Lung (tissue), 12 donors: ENCODE data around the gene EEPD1. TPM values are rescaled to one million over a fixed set of nuclear protein-coding genes. Genes with fewer than 3 reads are reported as not detected.

Experiments used
- ATAC-seq: fragments of 200-7000 bp; cut with Tn5 transposase; one replicate; pipeline ENCODE4 v1.9.1; 2020; ENCODE audit warnings: moderate number of reproducible peaks; ENCODE audit not compliant: insufficient read depth, low FRiP score
- DNase-seq, 3 donors: peaks; one replicate each; pipeline ENCODE4 v3.0.0-alpha.2; 2013 to 2017
- H3K27ac ChIP-seq, 2 donors: one replicate each; pipeline ENCODE4 v1.5.1; 2013; ENCODE audit warnings: mild to moderate bottlenecking in 2 of 2, moderate library complexity in 2 of 2, control low read depth in 1 of 2, inconsistent platforms in 1 of 2, low read depth in 1 of 2, low read length in 1 of 2
- H3K27me3 ChIP-seq, 3 donors: one replicate each; pipeline ENCODE4 v1.5.1; 2013; ENCODE audit warnings: low read length in 2 of 3; ENCODE audit not compliant: control insufficient read depth in 3 of 3, insufficient read depth in 3 of 3
- H3K36me3 ChIP-seq, 4 donors: one replicate each; pipeline ENCODE4 v1.5.1; 2013; ENCODE audit warnings: low read length in 4 of 4, mild to moderate bottlenecking in 1 of 4, moderate library complexity in 1 of 4; ENCODE audit not compliant: control insufficient read depth in 4 of 4, insufficient read depth in 4 of 4
- H3K4me1 ChIP-seq, 5 donors: one replicate each; pipeline ENCODE4 v1.5.1; 2013; ENCODE audit warnings: low read length in 5 of 5, mild to moderate bottlenecking in 2 of 5, moderate library complexity in 1 of 5; ENCODE audit not compliant: control insufficient read depth in 5 of 5, insufficient read depth in 5 of 5
- H3K4me3 ChIP-seq: one replicate; pipeline ENCODE4 v1.5.1; 2013; ENCODE audit warnings: mild to moderate bottlenecking, control low read depth, moderate library complexity
- H3K9ac ChIP-seq, 2 donors: one replicate each; pipeline ENCODE4 v1.5.1; 2013; ENCODE audit warnings: low read length in 2 of 2, control low read depth in 1 of 2; ENCODE audit not compliant: insufficient read depth in 1 of 2
- H3K9me3 ChIP-seq, 4 donors: one replicate each; pipeline ENCODE4 v1.5.1; 2013; ENCODE audit warnings: low read length in 3 of 4, mild to moderate bottlenecking in 1 of 4, moderate library complexity in 1 of 4; ENCODE audit not compliant: control insufficient read depth in 4 of 4, insufficient read depth in 3 of 4
- WGBS, 2 donors: extraction: QIAGEN DNeasy Blood & Tissue Kit; methylation state at CpG; one replicate each; pipeline ENCODE4 v1.1.7; 2013; 5-methylcytosine and 5-hydroxymethylcytosine counted together
- polyA plus RNA-seq, 2 donors: library from polyadenylated mRNA; stranded (reverse); fragments of 200-250 nt; gene quantifications; one replicate each; pipeline ENCODE4 v1.2.1, GENCODE V29; 2013
- total RNA-seq, 2 donors: library from RNA; depleted of rRNA in 1 of 2; stranded (reverse); fragments of >200 nt in 1 of 2; gene quantifications; one replicate each; pipeline ENCODE4 v1.2.1, GENCODE V29; 2014 to 2021
- TF ChIP-seq, protein P1 (sequence below): IDR thresholded peaks from 2 replicates; pipeline ENCODE4 v1.5.1; 2012; ENCODE audit warnings: mild to moderate bottlenecking; ENCODE audit errors: control extremely low read depth, extremely low read depth
- donor health status: control.
- donor health status: control.
- donor health status: Bipolar disorder and iron deficiency.
- donor health status: healthy.
- donor health status: DM: yes; HTN: yes; CAD: no.

The EEPD1 gene
- total and polyA plus RNA-seq, 4 donors = 5.4 to 15.3 (median 7.9) TPM

- Histone ChIP-seq H3K27me3 (no peaks in the 10 kb centered on the region), H3K9me3 (no peaks in the 10 kb centered on the region), H3K4me3 (no peak overlapping the region), H3K4me1 (peaks cover 0 to 42% (median 15%) of the 10 kb centered on the region in 5 donors), H3K9ac (no peak overlapping the region), H3K27ac (no peak overlapping the region), H3K36me3 (no peaks in the 10 kb centered on the region)
- no peak for DNase-seq
- 88 to 91% methylated on average over 9 of the region's 9 CpGs for WGBS, 2 donors
- TF ChIP-seq, protein P1, sequence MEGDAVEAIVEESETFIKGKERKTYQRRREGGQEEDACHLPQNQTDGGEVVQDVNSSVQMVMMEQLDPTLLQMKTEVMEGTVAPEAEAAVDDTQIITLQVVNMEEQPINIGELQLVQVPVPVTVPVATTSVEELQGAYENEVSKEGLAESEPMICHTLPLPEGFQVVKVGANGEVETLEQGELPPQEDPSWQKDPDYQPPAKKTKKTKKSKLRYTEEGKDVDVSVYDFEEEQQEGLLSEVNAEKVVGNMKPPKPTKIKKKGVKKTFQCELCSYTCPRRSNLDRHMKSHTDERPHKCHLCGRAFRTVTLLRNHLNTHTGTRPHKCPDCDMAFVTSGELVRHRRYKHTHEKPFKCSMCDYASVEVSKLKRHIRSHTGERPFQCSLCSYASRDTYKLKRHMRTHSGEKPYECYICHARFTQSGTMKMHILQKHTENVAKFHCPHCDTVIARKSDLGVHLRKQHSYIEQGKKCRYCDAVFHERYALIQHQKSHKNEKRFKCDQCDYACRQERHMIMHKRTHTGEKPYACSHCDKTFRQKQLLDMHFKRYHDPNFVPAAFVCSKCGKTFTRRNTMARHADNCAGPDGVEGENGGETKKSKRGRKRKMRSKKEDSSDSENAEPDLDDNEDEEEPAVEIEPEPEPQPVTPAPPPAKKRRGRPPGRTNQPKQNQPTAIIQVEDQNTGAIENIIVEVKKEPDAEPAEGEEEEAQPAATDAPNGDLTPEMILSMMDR = no peak
- no peak for ATAC-seq
These were observed 156.2 kb downstream of the EEPD1 start for GRCh38 chr7:36309301-36309700.

DNA sequence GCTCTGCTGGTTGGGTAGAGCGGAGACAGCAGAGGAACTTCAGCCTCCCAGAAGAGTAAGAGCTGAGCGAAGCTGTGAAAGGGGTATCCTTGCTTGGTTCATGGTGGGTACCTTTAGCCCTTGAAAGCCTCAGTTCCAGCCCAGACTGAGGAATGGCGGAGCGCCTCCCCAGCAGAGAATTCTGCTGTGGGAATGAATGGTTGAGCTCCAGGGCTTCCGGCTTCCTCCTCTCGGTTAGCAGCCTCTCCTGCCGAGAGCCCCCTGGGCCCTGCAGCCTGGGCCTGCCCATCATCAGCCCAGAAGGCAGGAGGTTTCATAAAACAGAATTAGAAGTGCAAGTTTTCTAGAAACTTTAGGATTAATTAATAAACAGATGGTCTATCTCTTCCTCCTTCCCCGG is 156.7 kb downstream of the EEPD1 start:
- Histone ChIP-seq H3K4me1 (peaks cover 0 to 37% (median 10%) of the 10 kb centered on the region in 5 donors), H3K9ac (no peak overlapping the region), H3K9me3 (no peaks in the 10 kb centered on the region), H3K4me3 (no peak overlapping the region), H3K36me3 (no peaks in the 10 kb centered on the region), H3K27ac (no peak overlapping the region), H3K27me3 (no peaks in the 10 kb centered on the region)
- 92 to 100% methylated on average over 8 of the region's 8 CpGs for WGBS, 2 donors
- no peak for DNase-seq
- no peak for ATAC-seq
- TF ChIP-seq, protein P1 = no peak

DNA sequence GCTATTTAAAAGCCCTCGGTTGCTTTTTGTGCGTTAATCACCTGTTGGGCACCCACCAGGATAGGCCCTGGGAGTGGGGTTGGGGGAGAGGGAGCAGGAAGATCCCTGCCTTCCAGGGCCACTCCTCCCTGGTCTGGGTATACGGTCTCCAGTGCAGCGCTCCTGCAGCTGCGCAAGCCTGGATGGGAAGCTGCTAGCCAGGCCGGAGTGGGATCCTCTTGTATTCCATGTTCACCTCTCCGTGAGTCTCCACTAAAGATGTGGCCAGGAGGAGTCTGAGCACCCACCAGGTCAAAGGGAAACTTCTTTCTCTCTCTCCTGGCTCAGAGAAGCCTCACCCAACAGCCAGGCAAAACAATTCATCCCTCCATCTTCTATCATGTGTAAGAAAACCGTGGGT is 157.8 kb downstream of the EEPD1 start:
- Histone ChIP-seq H3K4me1 (peaks cover 0 to 36% (median 6%) of the 10 kb centered on the region in 5 donors), H3K36me3 (no peaks in the 10 kb centered on the region), H3K27me3 (no peaks in the 10 kb centered on the region), H3K27ac (no peak overlapping the region), H3K9me3 (no peaks in the 10 kb centered on the region), H3K4me3 (no peak overlapping the region), H3K9ac (no peak overlapping the region)
- ATAC-seq (no peak), DNase-seq (no peak)
- TF ChIP-seq, protein P1 = no peak
- WGBS, 2 donors = 88 to 90% methylated on average over 8 of the region's 8 CpGs

DNA sequence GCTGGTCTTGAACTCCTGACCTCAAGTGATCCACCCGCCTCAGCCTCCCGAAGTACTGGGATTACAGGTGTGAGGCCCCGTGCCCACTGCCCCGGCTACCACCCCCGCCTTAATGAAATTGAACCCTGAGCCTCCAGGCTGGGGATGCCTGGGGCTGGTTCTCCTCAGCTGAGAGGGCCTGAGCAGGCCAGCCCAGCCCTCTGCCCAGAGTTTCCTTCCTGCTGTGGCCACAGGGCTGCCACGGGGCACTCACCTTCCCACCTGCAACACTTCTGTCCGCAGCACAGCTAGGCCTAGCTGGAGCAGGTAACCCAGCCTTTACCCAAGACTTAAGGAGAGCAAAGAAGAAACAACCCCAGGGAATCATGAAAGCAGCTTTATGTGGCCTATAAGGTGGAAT is 158.5 kb downstream of the EEPD1 start:
- no peak for DNase-seq
- Histone ChIP-seq H3K9ac (no peak overlapping the region), H3K4me1 (peaks cover 0 to 30% (median 3%) of the 10 kb centered on the region in 5 donors), H3K36me3 (no peaks in the 10 kb centered on the region), H3K4me3 (no peak overlapping the region), H3K27ac (no peak overlapping the region), H3K27me3 (no peaks in the 10 kb centered on the region), H3K9me3 (no peaks in the 10 kb centered on the region)
- WGBS, 2 donors = 86 to 87% methylated on average over 7 of the region's 7 CpGs
- no peak for ATAC-seq
- TF ChIP-seq, protein P1 = no peak
